Measurements from ENCODE around the gene AMN1. TPM values are rescaled to one million over a fixed set of nuclear protein-coding genes. Genes with fewer than 3 reads are reported as not detected.
A peak's percentile ranks its signal among the peaks of the same experiment; 100 is the strongest.

The AMN1 gene
- total and polyA plus RNA-seq, 2 donors from 2014 or later = 12.5 to 13.9 TPM

- no peaks in the 10 kb centered on the region for H3K9me3 ChIP-seq (ENCODE audit: control insufficient read depth in 2 of 3, insufficient read depth in 1 of 3, low read length in 3 of 3)
- intact Hi-C loops (cut with DNase I) = no loop called here
- TF ChIP-seq CTCF (IDR thresholded peaks at IDR 0.05; ENCODE audit: borderline replicate concordance, extremely low read depth, insufficient read depth) = no peak
- H3K27ac ChIP-seq (ENCODE audit: low read depth in 2 of 2, low read length in 2 of 2) = peak overlapping the region; percentile 55 to 59
- no peak for DNase-seq
- no peak for FAIRE-seq
- no peak overlapping the region for H3K9ac ChIP-seq (ENCODE audit: low read length in 3 of 3)
- no peak overlapping the region for H3K4me3 ChIP-seq (ENCODE audit: low read length in 3 of 3)
- peaks cover under 1 to 4% (median 1%) of the 10 kb centered on the region in 3 donors for H3K4me1 ChIP-seq (ENCODE audit: control insufficient read depth in 2 of 3, insufficient read depth in 2 of 3, low read depth in 1 of 3, low read length in 3 of 3)
- H3K36me3 ChIP-seq (ENCODE audit: control insufficient read depth in 2 of 3, insufficient read depth in 3 of 3, low read length in 3 of 3) = no peaks in the 10 kb centered on the region
- H3K27me3 ChIP-seq (ENCODE audit: control insufficient read depth, insufficient read depth, low read length) = no peaks in the 10 kb centered on the region
Measured at GRCh38 chr12:31663576-31663975, 65.2 kb downstream of the AMN1 start.

GRCh38 chr12:31662176-31662849 lies 66.5 kb downstream of the AMN1 start:
- TF ChIP-seq CTCF (IDR thresholded peaks at IDR 0.05; ENCODE audit: borderline replicate concordance, extremely low read depth, insufficient read depth) = no peak
- H3K9ac ChIP-seq (ENCODE audit: low read length in 3 of 3) = no peak overlapping the region
- FAIRE-seq = no peak
- no peak for DNase-seq
- intact Hi-C loops (cut with DNase I) = no loop called here
- no peaks in the 10 kb centered on the region for H3K36me3 ChIP-seq (ENCODE audit: control insufficient read depth in 2 of 3, insufficient read depth in 3 of 3, low read length in 3 of 3)
- no peak overlapping the region for H3K27ac ChIP-seq (ENCODE audit: low read depth in 2 of 2, low read length in 2 of 2)
- no peaks in the 10 kb centered on the region for H3K9me3 ChIP-seq (ENCODE audit: control insufficient read depth in 2 of 3, insufficient read depth in 1 of 3, low read length in 3 of 3)
- peaks cover 2 to 4% (median 3%) of the 10 kb centered on the region in 3 donors for H3K4me1 ChIP-seq (ENCODE audit: control insufficient read depth in 2 of 3, insufficient read depth in 2 of 3, low read depth in 1 of 3, low read length in 3 of 3)
- no peaks in the 10 kb centered on the region for H3K27me3 ChIP-seq (ENCODE audit: control insufficient read depth, insufficient read depth, low read length)
- no peak overlapping the region for H3K4me3 ChIP-seq (ENCODE audit: low read length in 3 of 3)

- Histone ChIP-seq H3K9ac (ENCODE audit: low read length in 3 of 3) (peak within 1 kb of the TSS; percentile 82 to 99 (median 93)), H3K36me3 (ENCODE audit: control insufficient read depth in 2 of 3, insufficient read depth in 3 of 3, low read length in 3 of 3) (no peaks in the 10 kb centered on the region), H3K27ac (ENCODE audit: low read depth in 2 of 2, low read length in 2 of 2) (peak within 1 kb of the TSS; percentile 93 to 98), H3K4me1 (ENCODE audit: control insufficient read depth in 2 of 3, insufficient read depth in 2 of 3, low read depth in 1 of 3, low read length in 3 of 3) (peaks cover 2 to 4% (median 3%) of the 10 kb centered on the region in 3 donors), H3K4me3 (ENCODE audit: low read length in 3 of 3) (peak within 1 kb of the TSS; percentile 97 to 100 (median 99)), H3K9me3 (ENCODE audit: control insufficient read depth in 2 of 3, insufficient read depth in 1 of 3, low read length in 3 of 3) (no peaks in the 10 kb centered on the region), H3K27me3 (ENCODE audit: control insufficient read depth, insufficient read depth, low read length) (no peaks in the 10 kb centered on the region)
- peak; percentile 88 to 96 (median 95) for DNase-seq
- intact Hi-C loops (cut with DNase I) = no loop called here
- FAIRE-seq = no peak
- peak; percentile 31 for TF ChIP-seq CTCF (IDR thresholded peaks at IDR 0.05; ENCODE audit: borderline replicate concordance, extremely low read depth, insufficient read depth)
Measured at GRCh38 chr12:31659087-31659942, 69.5 kb downstream of the AMN1 start, which contains the start of gene ETFBKMT. Gene ETFBKMT, plus strand, starts transcription at chr12:31659688. Its CDS starts 2,266 bp downstream, at chr12:31661954.

Measured in kidney (tissue), 14 donors.